NCI-H2107 treated with DMSO at 0.1 percent for 48 hours (cell line): ENCODE results near the gene IL15.
"Not testable (repeated sequence)": the region's sequence is repeated elsewhere in the genome, so short reads cannot be mapped to it uniquely, and the experiment has no call there.

Experiments
- DNase-seq: peaks from one replicate; lab custom pipeline; 2025; ENCODE audit not compliant: unreplicated experiment; lab: John Stamatoyannopoulos, UW

IL15 gene

GRCh38 chr4:141697116-141697515, 60.7 kb downstream of the IL15 start:
- DNase-seq: no peak

DNA sequence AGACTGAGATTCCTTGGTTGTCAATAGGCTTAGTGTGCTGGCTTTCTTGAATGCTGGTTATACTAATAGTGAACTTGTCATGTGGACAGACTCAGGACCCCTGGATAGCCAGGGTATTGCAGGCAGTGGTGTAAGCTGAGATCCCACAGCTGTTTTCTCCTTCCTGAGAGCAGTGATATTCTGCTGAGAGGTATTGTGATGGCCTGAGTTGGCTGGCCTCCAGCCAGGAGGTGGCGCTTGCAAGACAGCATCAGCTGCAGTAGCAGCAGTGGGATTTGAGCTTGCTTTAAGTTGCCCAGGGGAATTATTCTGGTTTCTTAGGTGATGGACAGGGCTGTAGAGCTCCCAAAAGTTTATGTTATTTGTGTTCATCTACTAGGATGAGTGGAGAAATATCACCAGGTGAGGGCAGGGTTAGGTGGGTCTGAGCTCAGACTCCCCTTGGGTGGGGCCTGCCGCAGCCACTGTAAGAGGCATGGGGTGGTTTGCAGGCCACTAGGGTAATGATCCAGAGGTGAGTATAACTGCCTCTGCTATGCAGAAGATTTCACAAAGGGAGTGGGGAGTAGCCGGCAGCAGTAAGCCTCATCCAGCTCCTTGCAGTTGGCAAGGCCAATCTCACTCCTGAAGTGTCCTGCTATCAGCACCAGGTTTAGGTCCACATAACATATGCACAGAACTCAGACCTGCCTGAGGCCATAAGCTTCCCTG, 66.2 kb downstream of the IL15 start:
- DNase-seq: no peak

DNA sequence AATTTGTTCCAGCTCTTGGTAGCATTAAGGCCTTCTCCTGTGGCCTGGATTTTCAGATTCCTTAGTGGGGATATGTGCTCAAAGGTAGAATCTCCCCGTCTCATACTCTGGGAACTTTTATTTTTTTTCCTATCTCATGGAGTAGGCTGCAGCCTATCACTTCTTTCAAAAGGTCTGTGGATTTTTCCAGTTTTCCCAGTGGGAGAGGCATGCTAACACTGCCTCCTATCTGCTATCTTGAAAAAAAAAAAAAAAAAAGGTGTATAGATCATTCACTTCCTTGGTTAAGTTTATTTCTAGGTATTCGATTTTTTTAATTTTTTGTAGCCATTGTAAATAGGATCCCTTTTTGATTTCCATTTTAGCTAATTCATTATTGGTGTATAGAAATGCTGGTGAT, 67.1 kb downstream of the IL15 start:
- no peak for DNase-seq

- no peak for DNase-seq
These were observed 68.8 kb downstream of the IL15 start for GRCh38 chr4:141705048-141705746.

DNA sequence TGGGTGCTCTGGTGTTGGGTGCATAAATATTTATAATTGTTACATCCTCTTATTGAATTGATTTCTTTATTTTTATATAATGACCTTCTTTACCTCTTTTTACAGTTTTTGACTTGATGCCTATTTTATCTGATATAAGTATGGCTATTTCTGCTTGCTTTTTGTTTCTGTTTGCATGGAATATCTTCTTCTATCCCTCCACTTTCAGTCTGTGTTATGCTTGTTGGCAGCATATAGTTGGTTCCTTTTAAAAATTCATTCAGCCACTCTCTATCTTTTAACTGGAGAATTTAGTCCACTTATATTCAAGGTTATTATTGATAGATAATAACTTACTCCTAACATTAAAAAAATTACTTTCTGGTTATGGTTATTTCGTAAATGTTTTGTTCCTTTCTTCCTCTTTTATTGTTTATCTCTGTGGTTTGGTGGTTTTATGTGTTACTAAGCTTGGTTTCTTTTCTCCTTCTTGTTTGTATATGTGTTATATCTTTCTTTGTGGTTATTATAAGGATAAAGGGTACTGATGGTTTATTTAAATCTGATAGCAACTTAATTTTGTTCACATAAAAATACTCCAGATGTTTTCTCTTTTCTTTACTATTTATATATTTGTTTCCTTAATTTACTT, 69.5 kb downstream of the IL15 start:
- no peak for DNase-seq

GRCh38 chr4:141706445-141706844, 70.1 kb downstream of the IL15 start:
- no peak for DNase-seq

DNA sequence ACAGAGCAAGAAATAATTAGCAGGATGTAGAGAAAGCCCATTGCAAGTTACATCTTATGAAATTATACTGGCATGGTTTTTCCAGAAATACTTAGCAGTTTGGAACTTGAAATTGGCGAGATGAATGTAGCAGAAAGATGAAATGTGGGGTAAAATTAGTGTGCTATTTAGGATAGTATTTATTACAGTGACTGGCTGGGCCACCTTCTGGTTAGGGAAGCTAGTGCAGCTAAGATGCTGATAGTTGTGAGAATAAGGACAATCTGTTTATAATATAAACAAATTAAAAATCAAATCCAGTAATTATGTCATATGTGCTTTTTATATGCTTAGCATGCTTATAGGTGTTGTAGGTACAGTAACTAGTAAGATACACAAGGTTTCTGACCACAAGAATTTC, 74.8 kb downstream of the IL15 start:
- DNase-seq: no peak

- no peak for DNase-seq
These were observed 76.8 kb downstream of the IL15 start for GRCh38 chr4:141713185-141713584.

DNA sequence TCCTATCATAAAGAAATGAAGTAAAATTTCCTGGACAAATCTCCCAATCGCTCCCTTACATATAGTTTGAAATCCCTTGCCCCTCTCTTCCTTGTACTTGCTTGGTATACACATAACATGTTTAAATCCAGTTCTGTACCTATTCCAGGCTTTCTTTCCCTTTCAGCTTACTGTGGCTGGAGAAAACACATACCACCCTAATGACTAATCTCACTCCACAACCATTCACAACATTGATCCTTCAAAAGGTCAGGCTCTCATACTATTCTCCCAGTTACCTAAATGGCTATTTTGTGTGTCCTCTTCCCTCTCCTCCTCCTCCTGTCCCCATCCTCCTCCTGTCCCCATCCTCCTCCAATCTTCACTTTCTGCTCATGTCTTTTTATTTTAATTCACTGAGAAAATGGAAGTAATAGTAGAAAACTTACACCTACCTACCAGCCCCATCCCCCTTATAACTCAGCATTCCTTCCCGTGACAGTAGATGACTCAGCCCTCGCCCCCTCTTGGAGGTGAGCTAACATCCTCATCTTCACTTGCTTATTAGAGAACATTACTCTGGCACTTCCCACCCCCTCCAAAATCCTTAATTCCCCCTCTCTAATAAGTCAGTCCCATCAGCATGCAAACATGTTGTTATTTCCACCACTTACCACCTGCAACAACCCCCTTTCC, 77.5 kb downstream of the IL15 start:
- no peak for DNase-seq

GRCh38 chr4:141719585-141719984, 83.2 kb downstream of the IL15 start:
- DNase-seq: no peak

- DNase-seq: no peak
These were observed 84.8 kb downstream of the IL15 start for GRCh38 chr4:141721174-141721573.

GRCh38 chr4:141724646-141725045, 88.3 kb downstream of the IL15 start:
- DNase-seq: no peak

GRCh38 chr4:141727420-141727819, 91.0 kb downstream of the IL15 start:
- no peak for DNase-seq

DNA sequence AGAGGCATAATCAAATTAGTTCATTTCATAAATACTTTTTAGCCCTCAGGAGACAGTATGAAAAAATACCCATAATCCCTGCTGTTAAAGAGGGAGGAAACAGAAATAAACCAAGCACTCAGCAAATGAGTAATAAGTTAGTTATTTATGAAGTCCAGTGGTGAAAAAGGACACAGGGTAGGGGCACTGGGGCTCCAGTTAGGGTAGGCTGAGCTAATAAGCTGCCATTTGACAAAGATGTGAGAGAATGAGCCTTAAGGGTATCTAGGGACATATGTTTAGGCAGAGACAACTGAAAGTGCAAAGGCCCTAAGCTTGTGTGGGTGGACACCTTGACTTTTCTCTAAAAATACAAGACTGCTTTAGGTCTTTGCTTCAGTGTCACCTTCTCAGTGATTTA, 94.4 kb downstream of the IL15 start:
- DNase-seq: no peak

- no peak for DNase-seq
These were observed 95.1 kb downstream of the IL15 start for GRCh38 chr4:141731481-141731880.

DNA sequence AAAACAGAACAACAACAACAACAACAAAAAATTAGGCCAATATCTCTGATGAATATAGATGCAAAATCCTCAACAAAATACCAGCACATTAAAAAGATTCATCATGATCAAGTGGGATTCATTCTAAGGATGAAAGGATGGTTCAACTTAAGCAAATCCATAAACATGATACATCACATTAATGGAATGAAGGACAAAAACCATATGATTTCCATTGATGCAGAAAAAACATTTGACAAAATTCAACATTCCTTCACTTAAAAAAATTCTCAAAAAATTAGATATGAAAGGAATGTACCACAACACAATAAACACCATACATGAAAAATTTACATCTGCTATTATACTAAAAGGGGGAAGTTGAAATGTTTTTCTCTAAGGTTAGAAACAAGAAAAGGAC, 103.3 kb downstream of the IL15 start:
- DNase-seq: no peak

- DNase-seq: no peak
These were observed 109.6 kb downstream of the IL15 start for GRCh38 chr4:141746026-141746425.

- not testable (repeated sequence) for DNase-seq
These were observed 115.4 kb downstream of the IL15 start for GRCh38 chr4:141751806-141752205.

GRCh38 chr4:141757287-141757686, 120.9 kb downstream of the IL15 start:
- no peak for DNase-seq

DNA sequence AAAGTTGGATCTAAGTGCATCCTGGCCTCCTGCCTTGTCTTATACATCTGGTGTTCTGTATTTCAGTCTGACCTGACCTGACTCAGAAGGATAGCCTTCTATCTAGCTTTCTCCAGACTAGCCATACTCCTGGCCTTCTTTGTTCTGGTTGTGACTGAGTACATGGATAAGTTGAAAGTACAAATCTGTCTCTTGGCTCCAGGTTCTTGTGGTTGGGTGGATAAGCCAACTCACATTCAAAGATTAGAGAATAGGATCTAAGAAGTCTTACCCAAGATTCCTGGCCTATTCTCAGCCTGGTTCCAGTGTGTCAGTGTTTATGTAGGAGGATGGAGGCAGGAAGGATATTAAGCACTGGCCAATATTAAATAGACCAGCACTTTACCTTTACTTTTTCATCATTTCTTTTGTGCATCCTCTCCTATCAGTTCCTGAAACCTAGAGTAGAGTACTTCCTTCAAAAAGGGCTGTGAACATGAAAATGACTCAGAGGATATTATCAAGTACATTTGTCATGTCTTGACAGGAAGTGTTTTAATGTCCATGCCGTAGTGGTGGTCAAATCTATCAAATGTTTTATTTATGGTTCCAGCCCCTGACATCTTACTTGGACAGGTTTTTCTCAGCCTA, 123.5 kb downstream of the IL15 start:
- no peak for DNase-seq

DNA sequence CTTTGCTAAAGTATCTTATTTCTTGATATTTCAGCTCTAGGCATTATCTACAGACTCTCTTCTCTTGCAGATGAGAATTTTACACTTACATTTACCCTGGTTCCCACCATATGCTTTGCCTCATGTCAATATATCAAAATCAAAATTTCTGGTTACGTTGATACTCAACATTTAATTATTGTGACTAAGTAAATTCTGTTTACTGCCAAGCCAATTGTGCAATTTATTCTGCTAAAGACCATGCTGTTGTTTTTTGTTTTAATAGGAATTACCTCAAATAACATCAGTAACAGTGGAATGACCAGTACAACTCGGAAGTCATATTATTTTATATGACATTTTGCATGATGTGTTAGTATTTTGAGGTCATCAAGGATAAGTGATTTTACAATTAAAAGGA, 125.5 kb downstream of the IL15 start:
- DNase-seq: no peak
